HepG2 (cell line): ENCODE data around the gene CFAP61. TPM values are rescaled to one million over a fixed set of nuclear protein-coding genes. Genes with fewer than 3 reads are reported as not detected.
A peak's percentile ranks its signal among the peaks of the same experiment; 100 is the strongest.

Source experiments
- AFF4 ChIP-seq: sonication (generic); formaldehyde crosslinking; IDR thresholded peaks from 2 replicates; pipeline ENCODE4 v1.4.0; 2020; ENCODE audit warnings: missing genetic modification reagents
- AHDC1 ChIP-seq: sonication (generic); formaldehyde crosslinking; IDR thresholded peaks from 2 replicates; pipeline ENCODE4 v1.5.1; 2020; ENCODE audit warnings: mild to moderate bottlenecking, missing genetic modification reagents, borderline replicate concordance
- EP300 ChIP-seq, 3 experiments: sonication (generic) in 1 of 3; formaldehyde crosslinking in 1 of 3; IDR thresholded peaks; 2 replicates each; pipeline versions ENCODE4 v1.5.1 to v1.6.1; 2011 to 2020; ENCODE audit warnings: low read depth in 2 of 3, low read length in 2 of 3, borderline replicate concordance in 1 of 3, improper control_type of control experiment in 1 of 3, mild to moderate bottlenecking in 1 of 3, missing genetic modification reagents in 1 of 3, moderate library complexity in 1 of 3
- HMG20A ChIP-seq: IDR thresholded peaks from 2 replicates; pipeline ENCODE4 v1.6.1; 2016; ENCODE audit warnings: borderline replicate concordance
- HMGXB3 ChIP-seq: sonication (generic); formaldehyde crosslinking; IDR thresholded peaks from 2 replicates; pipeline ENCODE4 v1.4.0; 2020; ENCODE audit warnings: missing genetic modification reagents, borderline replicate concordance
- RFXANK ChIP-seq: IDR thresholded peaks from 2 replicates; pipeline ENCODE4 v1.6.1; 2016
- SNRNP70 ChIP-seq: fragments of 200-400 bp; formaldehyde crosslinking; IDR thresholded peaks from 2 replicates; pipeline ENCODE4 v1.6.1; 2017; ENCODE audit warnings: mild to moderate bottlenecking, low read depth, low read length, moderate library complexity
- TRIM22 ChIP-seq: fragments of 450-650 bp; IDR thresholded peaks from 2 replicates; pipeline ENCODE4 v1.6.1; 2017
- ZKSCAN5 ChIP-seq: sonication (generic); formaldehyde crosslinking; IDR thresholded peaks from 2 replicates; pipeline ENCODE4 v1.5.1; 2020; ENCODE audit warnings: mild to moderate bottlenecking, missing genetic modification reagents
- ZNF335 ChIP-seq: sonication (generic); formaldehyde crosslinking; IDR thresholded peaks from 2 replicates; pipeline ENCODE4 v1.4.0; 2020; ENCODE audit warnings: missing genetic modification reagents
- ZNF768 ChIP-seq: sonication (generic); formaldehyde crosslinking; IDR thresholded peaks from 2 replicates; pipeline ENCODE4 v1.4.0; 2020; ENCODE audit warnings: missing genetic modification reagents
- polyA plus RNA-seq, 8 experiments: library from polyadenylated mRNA; depleted of rRNA in 3 of 8; stranded (reverse) in 7 of 8; unstranded in 1 of 8; fragments of >200 nt; fragmentation: Illumina TruSeq in 4 of 8; extraction: Trizol in 4 of 8; gene quantifications; 2 replicates each; pipeline versions ENCODE4 v1.2.1 to v1.2.3, GENCODE V29; 2011 to 2016; ENCODE audit warnings: low read depth in 4 of 8, missing spikeins in 1 of 8, mixed read lengths in 1 of 8; ENCODE audit not compliant: insufficient read depth in 1 of 8
- total RNA-seq, 5 experiments: library from RNA; depleted of rRNA; stranded (reverse); fragments of >200 nt; fragmentation: Illumina TruSeq; extraction: Trizol; gene quantifications; 2 replicates each; pipeline ENCODE4 v1.2.3, GENCODE V29; 2016; ENCODE audit warnings: low read depth in 1 of 5

CFAP61 gene
- total and polyA plus RNA-seq, 2 of the 13 experiments (the other 11 are each of a cell fraction or from before 2014, with no cell fraction given): 0.27 TPM; not detected in 1

DNA sequence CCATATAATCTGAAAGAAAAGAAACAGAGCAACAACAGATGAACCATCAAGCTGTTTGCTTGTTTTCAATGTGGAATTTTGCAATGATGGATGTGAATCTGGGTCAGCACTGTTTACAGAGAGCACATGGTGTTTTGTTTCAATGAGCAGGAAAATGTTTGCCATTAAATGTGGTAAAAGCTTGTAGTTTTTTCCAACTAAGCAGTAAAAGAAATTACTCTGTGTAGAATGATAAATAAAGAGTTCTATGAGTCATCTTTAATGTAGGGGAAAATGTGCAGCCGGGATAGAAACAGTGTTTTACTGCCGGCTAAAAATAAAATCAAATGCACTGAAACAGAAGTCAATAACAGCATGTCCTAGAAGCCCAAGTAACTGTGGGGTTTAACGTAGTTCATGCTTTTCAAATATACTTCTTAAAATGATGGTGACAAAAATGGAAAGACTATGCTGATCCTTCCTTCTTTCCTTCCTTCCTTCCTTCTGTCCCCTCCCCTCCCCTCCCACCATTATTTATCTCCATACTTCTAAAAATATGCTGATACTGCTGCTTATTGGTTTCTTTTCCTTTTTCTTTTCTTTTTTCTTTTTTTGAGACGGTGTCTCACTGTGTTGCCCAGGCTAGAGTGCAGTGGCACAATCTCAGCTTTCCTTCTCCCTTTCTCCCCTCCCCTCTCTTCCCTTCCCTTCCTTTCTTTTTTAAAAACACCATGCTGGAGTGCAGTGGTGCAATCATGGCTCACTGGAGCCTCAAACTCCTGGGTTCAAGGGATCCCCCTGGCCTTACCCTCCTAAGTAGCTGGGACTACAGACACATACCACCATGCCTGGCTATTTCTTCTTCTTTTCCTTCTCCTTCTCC is 41.5 kb upstream of the CFAP61 start (continued):
- TF ChIP-seq EP300 (IDR thresholded peaks at IDR 0.05; ENCODE audit: low read depth in 2 of 2, low read length in 2 of 2): peak in 1 of 2 experiments; percentile 93; a peak in 2 of 4 replicates
- TF ChIP-seq EP300 (CRISPR knock-in tag; IDR thresholded peaks at IDR 0.05; ENCODE audit: borderline replicate concordance): peak; percentile 50; the same call in 1 of the 2 replicates
- TF ChIP-seq TRIM22: no peak
- peak; percentile 91; the same call in 1 of the 2 replicates for TF ChIP-seq HMG20A (CRISPR knock-in tag)
- TF ChIP-seq AFF4 (CRISPR knock-in tag): no peak
- TF ChIP-seq ZNF335 (CRISPR knock-in tag): peak; percentile 62; the same call in 1 of the 2 replicates
- TF ChIP-seq AHDC1 (CRISPR knock-in tag): peak; percentile 87; the same call in 1 of the 2 replicates
- peak; percentile 70; the same call in 1 of the 2 replicates for TF ChIP-seq HMGXB3 (CRISPR knock-in tag)
- TF ChIP-seq ZKSCAN5 (CRISPR knock-in tag): no peak
- no peak for TF ChIP-seq RFXANK
- no peak for TF ChIP-seq ZNF768 (CRISPR knock-in tag)
- TF ChIP-seq SNRNP70: no peak
